HepG2 (cell line): ENCODE data around the gene ELOVL2. TPM values are rescaled to one million over a fixed set of nuclear protein-coding genes. Genes with fewer than 3 reads are reported as not detected.

Experiments
- MTA3 ChIP-seq: sonication (generic); formaldehyde crosslinking; IDR thresholded peaks from 2 replicates; pipeline ENCODE4 v1.4.0; 2020; ENCODE audit warnings: missing genetic modification reagents
- SKIL ChIP-seq: sonication (generic); formaldehyde crosslinking; IDR thresholded peaks from 2 replicates; pipeline ENCODE4 v1.8.0; 2022; ENCODE audit warnings: missing genetic modification reagents, mild to moderate bottlenecking, moderate library complexity, borderline replicate concordance
- ZBTB3 ChIP-seq: sonication (generic); formaldehyde crosslinking; IDR thresholded peaks from 2 replicates; pipeline ENCODE4 v1.4.0; 2020; ENCODE audit warnings: low read depth, mild to moderate bottlenecking, moderate library complexity, missing genetic modification reagents, borderline replicate concordance
- ZNF260 ChIP-seq: sonication (generic); formaldehyde crosslinking; IDR thresholded peaks from 2 replicates; pipeline ENCODE4 v1.4.0; 2020; ENCODE audit warnings: missing genetic modification reagents, low read depth, mild to moderate bottlenecking, borderline replicate concordance
- ZNF512B ChIP-seq: sonication (generic); formaldehyde crosslinking; IDR thresholded peaks from 2 replicates; pipeline ENCODE4 v1.5.1; 2020; ENCODE audit warnings: missing genetic modification reagents, mild to moderate bottlenecking, borderline replicate concordance
- ZNF788 ChIP-seq: sonication (generic); formaldehyde crosslinking; IDR thresholded peaks from 2 replicates; pipeline ENCODE4 v1.5.0; 2020; ENCODE audit warnings: mild to moderate bottlenecking, missing genetic modification reagents, borderline replicate concordance
- ZNF891 ChIP-seq: sonication (generic); formaldehyde crosslinking; IDR thresholded peaks from 2 replicates; pipeline ENCODE4 v1.5.0; 2020; ENCODE audit warnings: mild to moderate bottlenecking, missing genetic modification reagents
- polyA plus RNA-seq, 8 experiments: library from polyadenylated mRNA; depleted of rRNA in 3 of 8; stranded (reverse) in 7 of 8; unstranded in 1 of 8; fragments of >200 nt; fragmentation: Illumina TruSeq in 4 of 8; extraction: Trizol in 4 of 8; gene quantifications; 2 replicates each; pipeline versions ENCODE4 v1.2.1 to v1.2.3, GENCODE V29; 2011 to 2016; ENCODE audit warnings: low read depth in 4 of 8, missing spikeins in 1 of 8, mixed read lengths in 1 of 8; ENCODE audit not compliant: insufficient read depth in 1 of 8
- total RNA-seq, 5 experiments: library from RNA; depleted of rRNA; stranded (reverse); fragments of >200 nt; fragmentation: Illumina TruSeq; extraction: Trizol; gene quantifications; 2 replicates each; pipeline ENCODE4 v1.2.3, GENCODE V29; 2016; ENCODE audit warnings: low read depth in 1 of 5
- TF ChIP-seq, protein P1 (sequence below), 2 experiments: IDR thresholded peaks; 2 replicates each; pipeline ENCODE4 v1.6.1; 2011 to 2012; ENCODE audit warnings: low read length in 2 of 2, borderline replicate concordance in 1 of 2, low read depth in 1 of 2, mild to moderate bottlenecking in 1 of 2, moderate library complexity in 1 of 2
- TF ChIP-seq, protein P2 (sequence below): sonication (generic); formaldehyde crosslinking; IDR thresholded peaks from 2 replicates; pipeline ENCODE4 v1.4.0; 2020; ENCODE audit warnings: missing genetic modification reagents, borderline replicate concordance
- TF ChIP-seq, protein P3 (sequence below): sonication (generic); formaldehyde crosslinking; IDR thresholded peaks from 2 replicates; pipeline ENCODE4 v1.4.0; 2020; ENCODE audit warnings: missing genetic modification reagents, borderline replicate concordance

Gene ELOVL2
- total and polyA plus RNA-seq, 2 of the 13 experiments (the other 11 are each of a cell fraction or from before 2014, with no cell fraction given): 43.6 to 65.4 TPM

GRCh38 chr6:11043378-11043960, 636 bp downstream of the ELOVL2 start (continued):
- TF ChIP-seq ZNF512B (CRISPR knock-in tag): 0 out of 2 replicates have a peak, but pooled peaks have one; percentile 53
- TF ChIP-seq SKIL: no peak
- TF ChIP-seq, protein P1, sequence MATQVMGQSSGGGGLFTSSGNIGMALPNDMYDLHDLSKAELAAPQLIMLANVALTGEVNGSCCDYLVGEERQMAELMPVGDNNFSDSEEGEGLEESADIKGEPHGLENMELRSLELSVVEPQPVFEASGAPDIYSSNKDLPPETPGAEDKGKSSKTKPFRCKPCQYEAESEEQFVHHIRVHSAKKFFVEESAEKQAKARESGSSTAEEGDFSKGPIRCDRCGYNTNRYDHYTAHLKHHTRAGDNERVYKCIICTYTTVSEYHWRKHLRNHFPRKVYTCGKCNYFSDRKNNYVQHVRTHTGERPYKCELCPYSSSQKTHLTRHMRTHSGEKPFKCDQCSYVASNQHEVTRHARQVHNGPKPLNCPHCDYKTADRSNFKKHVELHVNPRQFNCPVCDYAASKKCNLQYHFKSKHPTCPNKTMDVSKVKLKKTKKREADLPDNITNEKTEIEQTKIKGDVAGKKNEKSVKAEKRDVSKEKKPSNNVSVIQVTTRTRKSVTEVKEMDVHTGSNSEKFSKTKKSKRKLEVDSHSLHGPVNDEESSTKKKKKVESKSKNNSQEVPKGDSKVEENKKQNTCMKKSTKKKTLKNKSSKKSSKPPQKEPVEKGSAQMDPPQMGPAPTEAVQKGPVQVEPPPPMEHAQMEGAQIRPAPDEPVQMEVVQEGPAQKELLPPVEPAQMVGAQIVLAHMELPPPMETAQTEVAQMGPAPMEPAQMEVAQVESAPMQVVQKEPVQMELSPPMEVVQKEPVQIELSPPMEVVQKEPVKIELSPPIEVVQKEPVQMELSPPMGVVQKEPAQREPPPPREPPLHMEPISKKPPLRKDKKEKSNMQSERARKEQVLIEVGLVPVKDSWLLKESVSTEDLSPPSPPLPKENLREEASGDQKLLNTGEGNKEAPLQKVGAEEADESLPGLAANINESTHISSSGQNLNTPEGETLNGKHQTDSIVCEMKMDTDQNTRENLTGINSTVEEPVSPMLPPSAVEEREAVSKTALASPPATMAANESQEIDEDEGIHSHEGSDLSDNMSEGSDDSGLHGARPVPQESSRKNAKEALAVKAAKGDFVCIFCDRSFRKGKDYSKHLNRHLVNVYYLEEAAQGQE (IDR thresholded peaks at IDR 0.05; ENCODE audit: borderline replicate concordance in 1 of 2, low read depth in 1 of 2, low read length in 2 of 2): no peak
- peak; percentile 58; the same call in 1 of the 2 replicates for TF ChIP-seq ZNF788
- TF ChIP-seq ZNF260 (CRISPR knock-in tag): no peak
- TF ChIP-seq, protein P2, sequence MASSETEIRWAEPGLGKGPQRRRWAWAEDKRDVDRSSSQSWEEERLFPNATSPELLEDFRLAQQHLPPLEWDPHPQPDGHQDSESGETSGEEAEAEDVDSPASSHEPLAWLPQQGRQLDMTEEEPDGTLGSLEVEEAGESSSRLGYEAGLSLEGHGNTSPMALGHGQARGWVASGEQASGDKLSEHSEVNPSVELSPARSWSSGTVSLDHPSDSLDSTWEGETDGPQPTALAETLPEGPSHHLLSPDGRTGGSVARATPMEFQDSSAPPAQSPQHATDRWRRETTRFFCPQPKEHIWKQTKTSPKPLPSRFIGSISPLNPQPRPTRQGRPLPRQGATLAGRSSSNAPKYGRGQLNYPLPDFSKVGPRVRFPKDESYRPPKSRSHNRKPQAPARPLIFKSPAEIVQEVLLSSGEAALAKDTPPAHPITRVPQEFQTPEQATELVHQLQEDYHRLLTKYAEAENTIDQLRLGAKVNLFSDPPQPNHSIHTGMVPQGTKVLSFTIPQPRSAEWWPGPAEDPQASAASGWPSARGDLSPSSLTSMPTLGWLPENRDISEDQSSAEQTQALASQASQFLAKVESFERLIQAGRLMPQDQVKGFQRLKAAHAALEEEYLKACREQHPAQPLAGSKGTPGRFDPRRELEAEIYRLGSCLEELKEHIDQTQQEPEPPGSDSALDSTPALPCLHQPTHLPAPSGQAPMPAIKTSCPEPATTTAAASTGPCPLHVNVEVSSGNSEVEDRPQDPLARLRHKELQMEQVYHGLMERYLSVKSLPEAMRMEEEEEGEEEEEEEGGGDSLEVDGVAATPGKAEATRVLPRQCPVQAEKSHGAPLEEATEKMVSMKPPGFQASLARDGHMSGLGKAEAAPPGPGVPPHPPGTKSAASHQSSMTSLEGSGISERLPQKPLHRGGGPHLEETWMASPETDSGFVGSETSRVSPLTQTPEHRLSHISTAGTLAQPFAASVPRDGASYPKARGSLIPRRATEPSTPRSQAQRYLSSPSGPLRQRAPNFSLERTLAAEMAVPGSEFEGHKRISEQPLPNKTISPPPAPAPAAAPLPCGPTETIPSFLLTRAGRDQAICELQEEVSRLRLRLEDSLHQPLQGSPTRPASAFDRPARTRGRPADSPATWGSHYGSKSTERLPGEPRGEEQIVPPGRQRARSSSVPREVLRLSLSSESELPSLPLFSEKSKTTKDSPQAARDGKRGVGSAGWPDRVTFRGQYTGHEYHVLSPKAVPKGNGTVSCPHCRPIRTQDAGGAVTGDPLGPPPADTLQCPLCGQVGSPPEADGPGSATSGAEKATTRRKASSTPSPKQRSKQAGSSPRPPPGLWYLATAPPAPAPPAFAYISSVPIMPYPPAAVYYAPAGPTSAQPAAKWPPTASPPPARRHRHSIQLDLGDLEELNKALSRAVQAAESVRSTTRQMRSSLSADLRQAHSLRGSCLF (CRISPR knock-in tag): no peak
- no peak for TF ChIP-seq ZNF891 (CRISPR knock-in tag)
- TF ChIP-seq ZBTB3 (CRISPR knock-in tag): peak; percentile 85; the same call in 1 of the 2 replicates
- 0 out of 2 replicates have a peak, but pooled peaks have one; percentile 1 for TF ChIP-seq MTA3 (CRISPR knock-in tag)
- TF ChIP-seq, protein P3, sequence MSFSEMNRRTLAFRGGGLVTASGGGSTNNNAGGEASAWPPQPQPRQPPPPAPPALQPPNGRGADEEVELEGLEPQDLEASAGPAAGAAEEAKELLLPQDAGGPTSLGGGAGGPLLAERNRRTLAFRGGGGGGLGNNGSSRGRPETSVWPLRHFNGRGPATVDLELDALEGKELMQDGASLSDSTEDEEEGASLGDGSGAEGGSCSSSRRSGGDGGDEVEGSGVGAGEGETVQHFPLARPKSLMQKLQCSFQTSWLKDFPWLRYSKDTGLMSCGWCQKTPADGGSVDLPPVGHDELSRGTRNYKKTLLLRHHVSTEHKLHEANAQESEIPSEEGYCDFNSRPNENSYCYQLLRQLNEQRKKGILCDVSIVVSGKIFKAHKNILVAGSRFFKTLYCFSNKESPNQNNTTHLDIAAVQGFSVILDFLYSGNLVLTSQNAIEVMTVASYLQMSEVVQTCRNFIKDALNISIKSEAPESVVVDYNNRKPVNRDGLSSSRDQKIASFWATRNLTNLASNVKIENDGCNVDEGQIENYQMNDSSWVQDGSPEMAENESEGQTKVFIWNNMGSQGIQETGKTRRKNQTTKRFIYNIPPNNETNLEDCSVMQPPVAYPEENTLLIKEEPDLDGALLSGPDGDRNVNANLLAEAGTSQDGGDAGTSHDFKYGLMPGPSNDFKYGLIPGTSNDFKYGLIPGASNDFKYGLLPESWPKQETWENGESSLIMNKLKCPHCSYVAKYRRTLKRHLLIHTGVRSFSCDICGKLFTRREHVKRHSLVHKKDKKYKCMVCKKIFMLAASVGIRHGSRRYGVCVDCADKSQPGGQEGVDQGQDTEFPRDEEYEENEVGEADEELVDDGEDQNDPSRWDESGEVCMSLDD (CRISPR knock-in tag): 0 out of 2 replicates have a peak, but pooled peaks have one; percentile 32
